ENCODE measurements around the gene RPS6KA3.

DNA sequence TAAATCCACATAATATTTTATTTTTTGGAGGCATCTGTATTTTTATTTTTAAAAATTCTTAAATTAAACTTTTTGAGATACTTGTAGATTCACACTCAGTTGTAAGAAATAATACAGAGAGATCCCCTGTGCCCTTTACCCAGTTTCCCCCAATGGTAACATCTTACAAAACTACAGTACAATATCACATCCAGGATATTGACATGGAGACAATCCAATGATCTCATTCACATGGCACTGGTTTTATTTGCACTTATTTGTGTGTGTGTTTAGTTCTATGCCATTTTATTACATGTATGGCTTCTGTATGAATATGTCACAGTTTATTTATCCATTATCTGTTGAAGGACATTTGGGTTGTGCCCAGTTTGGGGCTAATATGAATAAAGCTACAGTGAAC is 89.6 kb downstream of the RPS6KA3 start:
- TF ChIP-seq CTCF (IDR thresholded peaks at IDR 0.05) (no peak), POLR2A (IDR thresholded peaks at IDR 0.05) (no peak), POLR2AphosphoS5 (IDR thresholded peaks at IDR 0.05; ENCODE audit: insufficient read depth in 1 of 2, low read depth in 1 of 2) (no peak)
